LNCAP (cell line): Measurements from ENCODE around the gene CASKIN2.

Experiments
- CTCF ChIP-seq: fragments of 450-650 bp; IDR thresholded peaks from 2 replicates; pipeline ENCODE4 v1.5.1; 2017; ENCODE audit warnings: mild to moderate bottlenecking

CASKIN2 gene

GRCh38 chr17:75498726-75499213, 16.6 kb downstream of the CASKIN2 start:
- TF ChIP-seq CTCF: no peak

GRCh38 chr17:75498039-75498725, 17.2 kb downstream of the CASKIN2 start:
- no peak for TF ChIP-seq CTCF

- no peak for TF ChIP-seq CTCF
These were observed 19.3 kb downstream of the CASKIN2 start for GRCh38 chr17:75496005-75496404.

GRCh38 chr17:75494326-75494877, 20.9 kb downstream of the CASKIN2 start:
- TF ChIP-seq CTCF: no peak

DNA sequence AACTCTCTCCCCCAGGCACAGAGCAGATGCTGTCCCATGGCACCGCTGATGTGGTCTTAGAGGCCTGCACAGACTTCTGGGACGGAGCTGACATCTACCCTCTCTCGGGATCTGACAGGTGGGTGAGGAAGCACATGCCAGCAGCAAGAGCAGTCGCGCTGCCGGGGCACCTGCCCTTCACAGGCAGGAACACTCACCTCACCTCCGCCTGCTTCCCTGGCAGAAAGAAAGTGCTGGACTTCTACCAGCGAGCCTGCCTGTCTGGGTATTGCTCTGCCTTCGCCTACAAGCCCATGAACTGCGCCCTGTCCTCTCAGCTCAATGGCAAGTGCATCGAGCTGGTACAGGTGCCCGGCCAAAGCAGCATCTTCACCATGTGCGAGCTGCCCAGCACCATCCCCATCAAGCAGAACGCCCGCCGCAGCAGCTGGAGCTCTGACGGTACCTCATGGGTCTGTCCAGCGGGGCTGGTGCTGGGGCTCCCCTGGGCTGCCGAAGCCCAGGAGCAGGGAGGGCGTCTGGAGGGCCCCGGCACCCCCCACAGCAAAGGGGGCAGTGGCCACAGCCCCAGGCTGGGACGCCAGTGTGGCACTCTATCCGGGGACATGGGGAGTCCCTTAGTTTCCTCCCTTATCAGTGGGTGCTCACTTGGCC, 21.7 kb downstream of the CASKIN2 start:
- no peak for TF ChIP-seq CTCF

DNA sequence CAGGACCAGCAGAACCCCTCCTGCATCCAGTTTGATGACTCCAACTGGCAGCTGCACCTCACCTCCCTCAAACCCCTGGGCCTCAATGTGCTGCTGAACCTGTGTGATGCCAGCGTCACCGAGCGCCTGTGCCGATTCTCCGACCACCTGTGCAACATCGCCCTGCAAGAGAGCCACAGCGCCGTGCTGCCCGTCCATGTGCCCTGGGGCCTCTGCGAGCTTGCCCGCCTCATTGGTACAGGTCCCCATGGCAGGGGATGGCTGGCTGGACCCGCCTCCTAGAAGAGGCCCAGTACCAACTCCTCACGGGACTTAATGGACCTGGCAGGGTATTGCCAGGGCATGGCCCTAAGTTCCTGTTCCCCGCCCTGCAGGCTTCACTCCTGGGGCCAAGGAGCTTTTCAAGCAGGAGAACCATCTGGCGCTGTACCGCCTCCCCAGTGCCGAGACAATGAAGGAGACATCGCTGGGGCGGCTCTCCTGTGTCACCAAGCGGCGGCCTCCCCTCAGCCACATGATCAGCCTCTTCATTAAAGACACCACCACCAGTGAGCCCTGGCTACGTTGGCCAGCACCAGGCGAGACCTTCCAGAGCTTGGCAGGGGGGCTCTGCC, 22.7 kb downstream of the CASKIN2 start:
- TF ChIP-seq CTCF: no peak

DNA sequence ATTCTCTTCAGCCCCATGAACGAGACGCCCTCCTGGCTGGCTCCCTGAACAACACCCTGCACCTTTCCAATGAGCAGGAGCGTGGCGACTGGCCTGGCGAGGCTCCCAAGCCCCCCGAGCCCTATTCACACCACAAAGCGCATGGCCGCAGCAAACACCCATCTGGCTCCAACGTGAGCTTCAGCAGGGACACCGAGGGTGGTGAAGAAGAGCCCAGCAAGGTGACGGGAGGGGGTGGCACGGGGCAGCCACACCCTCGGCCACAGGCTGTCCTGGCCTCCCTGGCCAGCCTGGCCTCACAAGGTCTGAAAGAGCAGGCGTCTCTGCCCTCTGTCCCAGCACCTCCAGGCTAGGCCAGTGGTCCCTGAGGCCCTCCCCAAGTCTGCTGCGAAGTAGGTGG, 23.7 kb downstream of the CASKIN2 start:
- no peak for TF ChIP-seq CTCF
